MCF 10A (cell line): Measurements from ENCODE around the gene HSD3B7. TPM values are rescaled to one million over a fixed set of nuclear protein-coding genes. Genes with fewer than 3 reads are reported as not detected.

ENCODE experiments used
- BruUV-seq: library from RNA; stranded (reverse); fragments of 400-500 nt; replicated peaks from 2 replicates; lab custom pipeline; 2021; lab: Mats Ljungman, UMichigan
- CTCF ChIA-PET: fragments of 300-600 bp; sonication (Branson Sonifier 250); formaldehyde crosslinking; extraction: SDS; loops from one replicate; lab custom pipeline; 2021; ENCODE audit warnings: antibody characterized with exemption, inconsistent platforms; lab: Yijun Ruan, JAX
- POLR2A ChIA-PET: fragments of 300-600, 350-650 bp; sonication (Branson Sonifier 250); formaldehyde crosslinking; extraction: SDS; loops from one replicate; lab custom pipeline; 2020; ENCODE audit warnings: antibody characterized with exemption, inconsistent platforms; lab: Yijun Ruan, JAX
- DNase-seq: peaks from one replicate; pipeline ENCODE4 v3.0.0-alpha.2; 2018; ENCODE audit not compliant: unreplicated experiment
- H3K27ac Mint-ChIP-seq: one replicate; pipeline ENCODE4 v1.8.0; 2022; ENCODE audit warnings: mild to moderate bottlenecking, low read depth, mixed read lengths; ENCODE audit not compliant: unreplicated experiment
- H3K27me3 Mint-ChIP-seq: one replicate; pipeline ENCODE4 v1.8.0; 2022; ENCODE audit warnings: mixed read lengths; ENCODE audit not compliant: insufficient read depth, unreplicated experiment
- H3K36me3 Mint-ChIP-seq: one replicate; pipeline ENCODE4 v1.8.0; 2022; ENCODE audit warnings: mild to moderate bottlenecking, moderate library complexity, mixed read lengths; ENCODE audit not compliant: insufficient read depth, unreplicated experiment
- H3K4me1 Mint-ChIP-seq: one replicate; pipeline ENCODE4 v1.8.0; 2022; ENCODE audit warnings: mixed read lengths; ENCODE audit not compliant: insufficient read depth, unreplicated experiment
- H3K4me3 Mint-ChIP-seq: one replicate; pipeline ENCODE4 v1.8.0; 2022; ENCODE audit warnings: mild to moderate bottlenecking, moderate library complexity, mixed read lengths; ENCODE audit not compliant: unreplicated experiment
- H3K9me3 Mint-ChIP-seq: one replicate; pipeline ENCODE4 v1.8.0; 2022; ENCODE audit warnings: mixed read lengths; ENCODE audit not compliant: unreplicated experiment
- intact Hi-C: fragments of 100-400 bp; cut with micrococcal nuclease; formaldehyde crosslinking; loops from 2 replicates; pipeline ENCODE4 v1.14.1; 2022
- total RNA-seq: library from RNA; stranded (reverse); gene quantifications from 2 replicates; pipeline ENCODE4 v1.2.3, GENCODE V29; 2022
- TF ChIP-seq, protein P1 (sequence below): fragments of 200-600 bp; IDR thresholded peaks from one replicate; pipeline ENCODE4 v1.8.0; 2022; ENCODE audit warnings: antibody characterized with exemption, mild to moderate bottlenecking; ENCODE audit not compliant: unreplicated experiment

Gene HSD3B7
- total RNA-seq, 1 experiment from 2014 or later: 5.0 TPM

- intact Hi-C loops: no loop called here
Observed at GRCh38 chr16:30972872-30973271, 12.1 kb upstream of the HSD3B7 start.

GRCh38 chr16:30974348-30974747, 10.7 kb upstream of the HSD3B7 start:
- no peak overlapping the region for H3K4me3 Mint-ChIP-seq
- CTCF ChIA-PET: no interaction called here
- POLR2A ChIA-PET: no interaction called here
- intact Hi-C loops: no loop called here
- H3K4me1 Mint-ChIP-seq: no peaks in the 10 kb centered on the region
- BruUV-seq: no TSS peak
- H3K9me3 Mint-ChIP-seq: no peaks in the 10 kb centered on the region
- peaks cover 91% of the 10 kb centered on the region for H3K36me3 Mint-ChIP-seq
- no peaks in the 10 kb centered on the region for H3K27me3 Mint-ChIP-seq
- peak overlapping the region; percentile 4 for H3K27ac Mint-ChIP-seq
- TF ChIP-seq, protein P1, sequence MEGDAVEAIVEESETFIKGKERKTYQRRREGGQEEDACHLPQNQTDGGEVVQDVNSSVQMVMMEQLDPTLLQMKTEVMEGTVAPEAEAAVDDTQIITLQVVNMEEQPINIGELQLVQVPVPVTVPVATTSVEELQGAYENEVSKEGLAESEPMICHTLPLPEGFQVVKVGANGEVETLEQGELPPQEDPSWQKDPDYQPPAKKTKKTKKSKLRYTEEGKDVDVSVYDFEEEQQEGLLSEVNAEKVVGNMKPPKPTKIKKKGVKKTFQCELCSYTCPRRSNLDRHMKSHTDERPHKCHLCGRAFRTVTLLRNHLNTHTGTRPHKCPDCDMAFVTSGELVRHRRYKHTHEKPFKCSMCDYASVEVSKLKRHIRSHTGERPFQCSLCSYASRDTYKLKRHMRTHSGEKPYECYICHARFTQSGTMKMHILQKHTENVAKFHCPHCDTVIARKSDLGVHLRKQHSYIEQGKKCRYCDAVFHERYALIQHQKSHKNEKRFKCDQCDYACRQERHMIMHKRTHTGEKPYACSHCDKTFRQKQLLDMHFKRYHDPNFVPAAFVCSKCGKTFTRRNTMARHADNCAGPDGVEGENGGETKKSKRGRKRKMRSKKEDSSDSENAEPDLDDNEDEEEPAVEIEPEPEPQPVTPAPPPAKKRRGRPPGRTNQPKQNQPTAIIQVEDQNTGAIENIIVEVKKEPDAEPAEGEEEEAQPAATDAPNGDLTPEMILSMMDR: no peak
- no peak for DNase-seq

More at GRCh38 chr16:30972872-30973271, 12.1 kb upstream of the HSD3B7 start:
- Mint-ChIP-seq H3K36me3 (peaks cover 90% of the 10 kb centered on the region), H3K27ac (peak overlapping the region; percentile 57), H3K27me3 (no peaks in the 10 kb centered on the region), H3K4me1 (no peaks in the 10 kb centered on the region), H3K9me3 (no peaks in the 10 kb centered on the region), H3K4me3 (no peak overlapping the region)
- no peak for DNase-seq
- TF ChIP-seq, protein P1: no peak
- CTCF ChIA-PET: interaction anchor here (2.6 kb wide), 1 partner anchor 12 kb away, joined by 13 read pairs; the partner anchor contains the start of gene HSD3B7
- POLR2A ChIA-PET: no interaction called here
- BruUV-seq: no TSS peak

GRCh38 chr16:30976486-30976885, 8.5 kb upstream of the HSD3B7 start:
- no TSS peak for BruUV-seq
- ChIA-PET POLR2A (interaction anchor here (0.7 kb wide), 1 partner anchor 187 kb away, joined by 3 read pairs; no protein-coding TSS in a partner anchor), CTCF (interaction anchor here (0.6 kb wide), 2 partner anchors 24 to 163 kb away, joined by 3 read pairs; no protein-coding TSS in a partner anchor)
- DNase-seq: no peak
- Mint-ChIP-seq H3K27me3 (no peaks in the 10 kb centered on the region), H3K9me3 (no peaks in the 10 kb centered on the region), H3K4me3 (no peak overlapping the region), H3K4me1 (no peaks in the 10 kb centered on the region), H3K36me3 (peaks cover 85% of the 10 kb centered on the region), H3K27ac (no peak overlapping the region)
- intact Hi-C loops: no loop called here
- TF ChIP-seq, protein P1: no peak

GRCh38 chr16:30977502-30977901, 7.5 kb upstream of the HSD3B7 start:
- TF ChIP-seq, protein P1: peak; percentile 27
- H3K27me3 Mint-ChIP-seq: no peaks in the 10 kb centered on the region
- DNase-seq: no peak
- CTCF ChIA-PET: no interaction called here
- H3K4me3 Mint-ChIP-seq: no peak overlapping the region
- BruUV-seq: no TSS peak
- intact Hi-C loops: no loop called here
- H3K9me3 Mint-ChIP-seq: no peaks in the 10 kb centered on the region
- H3K4me1 Mint-ChIP-seq: no peaks in the 10 kb centered on the region
- no peak overlapping the region for H3K27ac Mint-ChIP-seq
- POLR2A ChIA-PET: no interaction called here
- H3K36me3 Mint-ChIP-seq: peaks cover 85% of the 10 kb centered on the region
